ENCODE measurements around the gene LCN12.

Gene LCN12

DNA sequence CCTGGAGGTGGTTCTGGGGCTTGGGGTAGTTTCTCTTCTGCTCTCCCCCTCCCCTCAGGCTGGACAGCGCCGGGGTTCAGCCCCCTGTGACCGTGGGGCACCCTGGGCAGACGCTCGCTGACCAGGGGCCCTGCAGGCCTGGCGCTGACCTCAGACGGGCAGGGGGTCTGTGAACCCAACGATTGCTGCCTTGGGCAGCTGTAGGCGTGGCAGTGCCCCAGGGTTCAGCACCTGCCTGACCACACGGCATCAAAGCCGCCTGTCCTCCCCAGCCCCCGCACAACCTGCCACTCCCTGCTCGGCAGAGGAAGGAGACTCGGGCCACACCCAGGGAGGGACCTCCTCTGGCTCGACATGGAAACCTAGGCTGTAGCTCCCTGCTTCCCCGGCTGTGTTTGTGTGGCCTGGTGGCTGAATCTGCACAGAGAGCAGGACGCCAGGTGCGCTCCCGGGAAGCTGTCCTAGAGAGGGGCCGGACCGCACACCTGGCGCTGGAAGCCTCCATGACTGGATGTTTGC is 12.2 kb downstream of the LCN12 start:
- no peaks in the 10 kb centered on the region for H3K27me3 ChIP-seq (ENCODE audit: low read length)
- H3K36me3 ChIP-seq (ENCODE audit: low read length): no peaks in the 10 kb centered on the region
- H3K79me2 ChIP-seq (ENCODE audit: insufficient read depth, low read length): no peaks in the 10 kb centered on the region
- H3K9me3 ChIP-seq (ENCODE audit: insufficient read depth, low read length): no peaks in the 10 kb centered on the region
- no peaks in the 10 kb centered on the region for H3K9me2 ChIP-seq (replicated peaks; ENCODE audit: insufficient read depth, low read length)
- H3K9ac ChIP-seq (ENCODE audit: low read length): no peak overlapping the region
- TF ChIP-seq, protein P1, sequence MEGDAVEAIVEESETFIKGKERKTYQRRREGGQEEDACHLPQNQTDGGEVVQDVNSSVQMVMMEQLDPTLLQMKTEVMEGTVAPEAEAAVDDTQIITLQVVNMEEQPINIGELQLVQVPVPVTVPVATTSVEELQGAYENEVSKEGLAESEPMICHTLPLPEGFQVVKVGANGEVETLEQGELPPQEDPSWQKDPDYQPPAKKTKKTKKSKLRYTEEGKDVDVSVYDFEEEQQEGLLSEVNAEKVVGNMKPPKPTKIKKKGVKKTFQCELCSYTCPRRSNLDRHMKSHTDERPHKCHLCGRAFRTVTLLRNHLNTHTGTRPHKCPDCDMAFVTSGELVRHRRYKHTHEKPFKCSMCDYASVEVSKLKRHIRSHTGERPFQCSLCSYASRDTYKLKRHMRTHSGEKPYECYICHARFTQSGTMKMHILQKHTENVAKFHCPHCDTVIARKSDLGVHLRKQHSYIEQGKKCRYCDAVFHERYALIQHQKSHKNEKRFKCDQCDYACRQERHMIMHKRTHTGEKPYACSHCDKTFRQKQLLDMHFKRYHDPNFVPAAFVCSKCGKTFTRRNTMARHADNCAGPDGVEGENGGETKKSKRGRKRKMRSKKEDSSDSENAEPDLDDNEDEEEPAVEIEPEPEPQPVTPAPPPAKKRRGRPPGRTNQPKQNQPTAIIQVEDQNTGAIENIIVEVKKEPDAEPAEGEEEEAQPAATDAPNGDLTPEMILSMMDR (IDR thresholded peaks at IDR 0.05; ENCODE audit: insufficient read depth, low read length, poor library complexity, severe bottlenecking): no peak
- no peak for TF ChIP-seq EZH2phosphoT487 (conservative IDR thresholded peaks at IDR 0.05; ENCODE audit: low read length)
- no peak overlapping the region for H3K27ac ChIP-seq (ENCODE audit: low read depth, low read length)
- no peak overlapping the region for H2AFZ ChIP-seq (ENCODE audit: low read depth, low read length, severe bottlenecking)
- H4K20me1 ChIP-seq (ENCODE audit: low read depth, low read length): no peaks in the 10 kb centered on the region
- H3F3A ChIP-seq (ENCODE audit: insufficient read depth): no peaks in the 10 kb centered on the region
- no peak overlapping the region for H3K4me3 ChIP-seq (ENCODE audit: insufficient read depth, low read length, poor library complexity, severe bottlenecking)
- no peak overlapping the region for H3K4me2 ChIP-seq (ENCODE audit: low read depth, low read length, poor library complexity, severe bottlenecking)

DNA sequence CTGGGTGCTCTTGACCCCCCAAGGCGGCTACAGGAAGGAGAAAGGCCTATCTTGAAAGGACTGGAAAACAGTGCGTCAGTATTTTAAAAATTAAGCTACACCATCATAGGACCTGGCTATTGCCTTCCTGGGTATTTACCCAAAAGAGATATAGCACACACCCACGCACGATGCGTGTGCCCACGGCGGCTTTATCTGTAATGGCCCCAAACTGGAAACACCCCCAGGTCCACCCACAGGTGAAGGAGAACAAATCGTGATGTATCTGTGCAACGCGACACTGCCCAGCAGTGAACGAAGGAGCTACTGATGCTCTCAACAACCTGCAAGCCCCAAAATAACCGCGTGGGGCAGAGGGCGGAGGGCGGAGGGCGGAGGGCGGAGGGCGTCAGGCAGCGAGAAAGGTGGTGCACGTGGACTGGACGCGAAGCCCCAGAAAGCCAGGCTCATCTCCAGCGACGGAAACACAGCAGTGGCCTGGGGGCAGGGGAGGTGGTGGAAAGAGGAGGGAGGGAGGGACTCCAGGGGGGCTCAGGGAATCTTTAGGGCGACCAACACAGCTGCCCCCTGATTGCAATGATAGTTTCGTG is 12.9 kb downstream of the LCN12 start:
- Histone ChIP-seq H3K79me2 (ENCODE audit: insufficient read depth, low read length) (no peaks in the 10 kb centered on the region), H3K36me3 (ENCODE audit: low read length) (no peaks in the 10 kb centered on the region), H3K9me2 (replicated peaks; ENCODE audit: insufficient read depth, low read length) (no peaks in the 10 kb centered on the region), H2AFZ (ENCODE audit: low read depth, low read length, severe bottlenecking) (no peak overlapping the region), H3K9me3 (ENCODE audit: insufficient read depth, low read length) (no peaks in the 10 kb centered on the region), H4K20me1 (ENCODE audit: low read depth, low read length) (no peaks in the 10 kb centered on the region), H3K9ac (ENCODE audit: low read length) (no peak overlapping the region), H3K27ac (ENCODE audit: low read depth, low read length) (no peak overlapping the region), H3F3A (ENCODE audit: insufficient read depth) (no peaks in the 10 kb centered on the region), H3K4me3 (ENCODE audit: insufficient read depth, low read length, poor library complexity, severe bottlenecking) (no peak overlapping the region), H3K27me3 (ENCODE audit: low read length) (no peaks in the 10 kb centered on the region), H3K4me2 (ENCODE audit: low read depth, low read length, poor library complexity, severe bottlenecking) (no peak overlapping the region)
- TF ChIP-seq, protein P1 (IDR thresholded peaks at IDR 0.05; ENCODE audit: insufficient read depth, low read length, poor library complexity, severe bottlenecking): no peak
- TF ChIP-seq EZH2phosphoT487 (conservative IDR thresholded peaks at IDR 0.05; ENCODE audit: low read length): no peak

DNA sequence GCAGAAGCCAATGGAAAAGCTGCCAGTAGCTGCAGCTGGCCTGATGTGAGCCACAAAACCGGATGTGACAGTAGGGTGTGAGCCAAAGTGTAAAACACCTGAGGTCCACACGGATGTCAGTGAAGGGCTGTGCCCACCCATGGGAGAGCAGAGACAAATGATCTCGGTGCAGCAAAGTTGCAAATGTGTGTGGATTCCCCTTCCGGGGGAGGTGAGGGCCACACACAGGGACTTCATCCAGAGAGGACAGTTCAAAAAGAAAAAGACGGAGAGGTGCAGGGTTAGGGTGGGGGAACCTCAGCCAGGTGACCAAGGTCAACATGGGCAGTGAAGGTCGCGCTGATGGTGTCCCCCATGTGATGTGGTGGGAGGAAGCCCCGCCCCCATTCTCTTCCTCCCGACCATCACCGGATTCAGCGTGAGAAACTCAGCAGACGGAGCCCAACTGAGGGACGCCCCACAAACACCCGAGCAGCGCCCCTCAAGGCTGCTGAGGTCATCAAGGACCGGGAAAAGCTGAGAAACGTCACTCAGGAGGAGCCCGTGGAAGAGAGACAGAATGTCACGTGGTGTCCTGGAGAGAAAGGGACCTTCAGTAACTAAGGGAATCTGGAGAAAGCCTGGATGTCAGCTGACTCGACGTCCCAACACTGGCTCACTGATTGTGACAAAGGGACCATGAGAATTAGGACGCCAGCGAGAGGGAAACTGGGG is 13.9 kb downstream of the LCN12 start:
- no peak overlapping the region; the same call in 1 of the 2 replicates for H3K9ac ChIP-seq (ENCODE audit: low read length)
- 0 out of 2 replicates have a peak, but pooled peaks have one; percentile 69 for TF ChIP-seq EZH2phosphoT487 (conservative IDR thresholded peaks at IDR 0.05; ENCODE audit: low read length)
- TF ChIP-seq, protein P1 (IDR thresholded peaks at IDR 0.05; ENCODE audit: insufficient read depth, low read length, poor library complexity, severe bottlenecking): no peak
- no peaks in the 10 kb centered on the region for H3K79me2 ChIP-seq (ENCODE audit: insufficient read depth, low read length)
- no peak overlapping the region for H3K4me3 ChIP-seq (ENCODE audit: insufficient read depth, low read length, poor library complexity, severe bottlenecking)
- H3K36me3 ChIP-seq (ENCODE audit: low read length): no peaks in the 10 kb centered on the region
- peak overlapping the region; percentile 54 for H2AFZ ChIP-seq (ENCODE audit: low read depth, low read length, severe bottlenecking)
- H3K9me3 ChIP-seq (ENCODE audit: insufficient read depth, low read length): no peaks in the 10 kb centered on the region
- H3K4me2 ChIP-seq (ENCODE audit: low read depth, low read length, poor library complexity, severe bottlenecking): peak overlapping the region; percentile 37
- H3K9me2 ChIP-seq (replicated peaks; ENCODE audit: insufficient read depth, low read length): no peaks in the 10 kb centered on the region
- H3F3A ChIP-seq (ENCODE audit: insufficient read depth): no peaks in the 10 kb centered on the region
- H3K27ac ChIP-seq (ENCODE audit: low read depth, low read length): no peak overlapping the region
- H3K27me3 ChIP-seq (ENCODE audit: low read length): no peaks in the 10 kb centered on the region
- H4K20me1 ChIP-seq (ENCODE audit: low read depth, low read length): no peaks in the 10 kb centered on the region

All from SU-DHL-6 (cell line).